T-cell (primary cell): ENCODE measurements around the gene TAOK3. TPM values are rescaled to one million over a fixed set of nuclear protein-coding genes. Genes with fewer than 3 reads are reported as not detected.

Experiments
- ATAC-seq, 4 experiments: fragments of 200-7000 bp in 3 of 4; fragments of 150-1000 bp in 1 of 4; cut with Tn5 transposase; replicated peaks in 1 of 4; 1 replicate in 3 of 4; 2 replicates in 1 of 4; pipeline ENCODE4 v1.10.0; 2021; ENCODE audit warnings: moderate library complexity in 3 of 4, mild to moderate bottlenecking in 2 of 4, moderate number of reproducible peaks in 1 of 4
- CTCF ChIA-PET, 2 donors: fragments of 300-600 bp; sonication (Branson Sonifier 250); formaldehyde crosslinking; loops; one replicate each; lab custom pipeline; 2022; ENCODE audit warnings: antibody characterized with exemption in 2 of 2; lab: Charles Lee
- POLR2A ChIA-PET, 2 donors: fragments of 300-600 bp; sonication (Branson Sonifier 250); formaldehyde crosslinking; loops; one replicate each; lab custom pipeline; 2022; ENCODE audit warnings: antibody characterized with exemption in 2 of 2; lab: Charles Lee
- DNase-seq, 35 experiments: peaks; one replicate each; pipeline versions ENCODE4 v3.0.0 to v3.0.0-alpha.2; 2013 to 2023
- H3K27ac ChIP-seq: one replicate; pipeline ENCODE4 v1.5.1; 2013; ENCODE audit warnings: low read length
- H3K27me3 ChIP-seq, 2 experiments: replicated peaks in 1 of 2; 1 replicate in 1 of 2; 2 replicates in 1 of 2; pipeline versions ENCODE4 v1.6.1 to v1.7.0; 2013; ENCODE audit warnings: low read length in 1 of 2, mixed read lengths in 1 of 2; ENCODE audit not compliant: control insufficient read depth in 2 of 2, insufficient read depth in 2 of 2; ENCODE audit errors: extremely low read depth in 1 of 2
- H3K36me3 ChIP-seq, 2 donors: 1 replicate in 1 of 2; 2 replicates in 1 of 2; pipeline versions ENCODE4 v1.6.1 to v1.7.0; 2013; ENCODE audit warnings: low read length in 1 of 2; ENCODE audit not compliant: control insufficient read depth in 2 of 2, insufficient read depth in 1 of 2; ENCODE audit errors: extremely low read depth in 1 of 2
- H3K4me1 ChIP-seq, 2 experiments: 1 replicate in 1 of 2; 2 replicates in 1 of 2; pipeline versions ENCODE4 v1.6.1 to v1.7.0; 2013; ENCODE audit warnings: low read length in 2 of 2, mixed read lengths in 1 of 2; ENCODE audit not compliant: insufficient read depth in 2 of 2, control insufficient read depth in 1 of 2; ENCODE audit errors: extremely low read depth in 1 of 2
- H3K4me3 ChIP-seq, 2 donors: 1 replicate in 1 of 2; 2 replicates in 1 of 2; pipeline versions ENCODE4 v1.5.1 to v1.7.0; 2013; ENCODE audit warnings: mild to moderate bottlenecking in 2 of 2, low read length in 1 of 2, moderate library complexity in 1 of 2; ENCODE audit not compliant: control insufficient read depth in 1 of 2; ENCODE audit errors: extremely low read depth in 1 of 2
- H3K9me3 ChIP-seq: 2 replicates; pipeline ENCODE4 v1.7.0; 2013
- H3K27ac Mint-ChIP-seq, 2 donors: one replicate each; pipeline ENCODE4 v1.8.0; 2020 to 2021; ENCODE audit warnings: mild to moderate bottlenecking in 2 of 2, mixed read lengths in 2 of 2
- H3K27me3 Mint-ChIP-seq, 2 donors: one replicate each; pipeline ENCODE4 v1.8.0; 2021 to 2022; ENCODE audit warnings: mixed read lengths in 2 of 2
- H3K36me3 Mint-ChIP-seq: one replicate; pipeline ENCODE4 v1.8.0; 2021; ENCODE audit warnings: mixed read lengths
- H3K4me1 Mint-ChIP-seq, 3 donors: one replicate each; pipeline ENCODE4 v1.8.0; 2020 to 2022; ENCODE audit warnings: mixed read lengths in 3 of 3, mild to moderate bottlenecking in 1 of 3
- H3K4me3 Mint-ChIP-seq, 3 donors: one replicate each; pipeline ENCODE4 v1.8.0; 2020 to 2022; ENCODE audit warnings: mild to moderate bottlenecking in 3 of 3, mixed read lengths in 3 of 3, moderate library complexity in 3 of 3
- H3K9me3 Mint-ChIP-seq, 3 donors: one replicate each; pipeline ENCODE4 v1.8.0; 2020 to 2022; ENCODE audit warnings: mixed read lengths in 3 of 3
- WGBS: methylation state at CpG from one replicate; pipeline ENCODE4 v1.1.5; 2013; ENCODE audit warnings: missing lambda C conversion rate; ENCODE audit not compliant: insufficient coverage; 5-methylcytosine and 5-hydroxymethylcytosine counted together
- total RNA-seq, 35 experiments: library from RNA in 6 of 35; stranded (reverse) in 6 of 35; fragments of 120-200 nt in 1 of 35; gene quantifications; one replicate each; pipeline versions ENCODE4 v1.2.1 to v1.2.4 and lab custom pipeline; 2013 to 2026

Gene TAOK3
- total RNA-seq, 5 donors from 2014 or later (not counting 1 experiment from before 2014, with no cell fraction given) = 58.7 to 93.6 (median 67.4) TPM

DNA sequence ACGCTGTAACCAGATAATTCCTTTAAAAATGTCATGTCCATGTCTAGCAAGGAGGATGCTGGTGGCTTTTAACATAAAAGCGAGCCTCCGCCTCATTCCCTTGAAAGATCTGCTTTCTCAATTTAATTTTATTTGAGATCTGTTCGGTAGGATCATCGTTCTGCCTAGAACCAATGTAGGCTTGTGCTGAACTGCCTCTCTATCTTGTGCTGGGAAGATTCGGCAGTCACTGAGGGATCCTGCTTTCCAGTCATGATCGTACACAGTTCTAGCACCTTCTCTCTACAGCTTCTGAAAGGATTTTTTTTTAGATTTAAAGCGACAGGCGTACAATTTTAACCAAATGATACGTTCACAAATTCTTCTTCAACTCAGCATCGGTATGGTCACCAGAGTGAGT, 182.4 kb downstream of the TAOK3 start:
- Histone ChIP-seq H3K36me3 (peaks cover 4 to 59% of the 10 kb centered on the region in 2 donors), H3K4me3 (no peak overlapping the region), H3K27ac (no peak overlapping the region), H3K4me1 (no peaks in the 10 kb centered on the region), H3K27me3 (no peaks in the 10 kb centered on the region), H3K9me3 (no peaks in the 10 kb centered on the region)
- Mint-ChIP-seq H3K27ac (no peak overlapping the region), H3K4me1 (peaks cover 6 to 16% (median 11%) of the 10 kb centered on the region in 3 donors), H3K4me3 (no peak overlapping the region), H3K27me3 (no peaks in the 10 kb centered on the region), H3K36me3 (peaks cover 24% of the 10 kb centered on the region), H3K9me3 (no peaks in the 10 kb centered on the region)
- ChIA-PET POLR2A (no interaction called here), CTCF (interaction anchor here in 1 of 2 donors (0.7 kb wide), 1 partner anchor 16 kb away, joined by 4 read pairs; no protein-coding TSS in a partner anchor)
- DNase-seq (no peak), ATAC-seq (no peak)
- WGBS = 94% methylated on average over 5 of the region's 11 CpGs

DNA sequence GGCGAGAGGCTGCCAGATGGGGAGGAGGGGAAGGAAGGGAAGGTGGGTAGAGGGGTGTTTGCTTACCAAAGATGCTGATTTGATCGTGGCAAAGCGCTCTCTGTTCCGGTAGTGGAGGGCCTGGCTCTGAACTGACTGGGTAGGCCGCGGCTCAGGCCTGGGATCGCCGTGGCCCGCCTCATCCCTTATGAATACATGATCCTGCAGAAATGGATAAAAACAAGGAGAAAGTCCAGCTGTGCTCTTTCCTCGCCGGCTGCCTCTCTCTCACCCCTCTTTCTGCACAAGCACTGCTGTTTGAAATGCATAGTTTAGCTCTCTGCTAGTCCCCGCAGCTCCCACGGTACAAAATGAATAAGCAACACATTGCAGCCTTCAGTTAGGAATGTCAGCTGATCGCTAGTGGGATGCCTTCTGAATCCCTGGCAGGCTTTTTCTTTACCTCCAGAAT, 182.9 kb downstream of the TAOK3 start:
- CTCF ChIA-PET = no interaction called here
- H3K9me3 ChIP-seq = no peaks in the 10 kb centered on the region
- H3K4me3 Mint-ChIP-seq = no peak overlapping the region
- no peak overlapping the region for H3K27ac Mint-ChIP-seq
- peaks cover 6 to 16% (median 11%) of the 10 kb centered on the region in 3 donors for H3K4me1 Mint-ChIP-seq
- no peaks in the 10 kb centered on the region for H3K4me1 ChIP-seq
- H3K9me3 Mint-ChIP-seq = no peaks in the 10 kb centered on the region
- no peaks in the 10 kb centered on the region for H3K27me3 Mint-ChIP-seq
- peaks cover 2 to 55% of the 10 kb centered on the region in 2 donors for H3K36me3 ChIP-seq
- POLR2A ChIA-PET = no interaction called here
- H3K36me3 Mint-ChIP-seq = peaks cover 23% of the 10 kb centered on the region
- no peak for ATAC-seq
- no peak for DNase-seq
- H3K4me3 ChIP-seq = no peak overlapping the region
- WGBS = 97% methylated on average over 10 of the region's 14 CpGs
- no peaks in the 10 kb centered on the region for H3K27me3 ChIP-seq
- H3K27ac ChIP-seq = no peak overlapping the region

DNA sequence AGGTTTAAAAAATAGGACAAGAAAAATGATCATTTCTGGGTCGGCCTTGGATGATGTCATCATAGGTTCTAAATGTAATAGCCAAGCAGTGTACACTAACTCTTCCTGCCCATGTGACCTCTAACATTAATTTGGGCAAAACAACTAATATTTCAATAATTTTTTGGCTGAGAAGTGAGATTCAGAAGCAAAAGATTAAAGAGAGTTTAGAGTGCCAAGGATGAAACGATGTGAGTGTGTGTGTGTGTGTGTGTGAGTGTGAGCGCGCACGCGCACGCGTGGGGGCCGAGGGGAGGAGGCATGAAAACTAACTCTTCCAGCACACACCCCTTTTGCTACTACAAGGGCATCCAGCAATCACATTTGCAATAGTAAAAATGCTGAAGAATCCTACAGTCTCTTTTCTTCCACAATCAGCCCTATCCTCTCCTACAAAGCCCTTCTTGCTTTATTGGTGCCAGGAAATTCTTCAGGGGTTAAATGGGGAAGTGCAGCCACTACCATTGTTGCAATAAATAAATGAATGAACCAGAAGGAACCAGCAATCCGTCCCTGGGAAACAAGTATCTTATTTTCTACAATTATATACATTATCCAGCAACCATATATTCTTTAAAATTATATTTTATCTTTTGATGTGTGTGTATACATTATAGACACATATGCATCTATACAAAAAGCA, 183.9 kb downstream of the TAOK3 start:
- Histone ChIP-seq H3K4me1 (no peaks in the 10 kb centered on the region), H3K27ac (no peak overlapping the region), H3K27me3 (no peaks in the 10 kb centered on the region), H3K9me3 (no peaks in the 10 kb centered on the region), H3K36me3 (peaks cover 0 to 51% of the 10 kb centered on the region in 2 donors), H3K4me3 (no peak overlapping the region)
- Mint-ChIP-seq H3K9me3 (no peaks in the 10 kb centered on the region), H3K27ac (peak overlapping the region in 1 of 2 donors; percentile 48), H3K4me1 (peaks cover 6 to 16% (median 11%) of the 10 kb centered on the region in 3 donors), H3K36me3 (peaks cover 19% of the 10 kb centered on the region), H3K27me3 (no peaks in the 10 kb centered on the region), H3K4me3 (no peak overlapping the region)
- no peak for DNase-seq
- no CpG with 5 or more reads among the region's 10 CpGs for WGBS
- POLR2A ChIA-PET = no interaction called here
- CTCF ChIA-PET = interaction anchor here in 1 of 2 donors (0.6 kb wide), 1 partner anchor 224 kb away, joined by 3 read pairs; no protein-coding TSS in a partner anchor
- ATAC-seq = no peak

DNA sequence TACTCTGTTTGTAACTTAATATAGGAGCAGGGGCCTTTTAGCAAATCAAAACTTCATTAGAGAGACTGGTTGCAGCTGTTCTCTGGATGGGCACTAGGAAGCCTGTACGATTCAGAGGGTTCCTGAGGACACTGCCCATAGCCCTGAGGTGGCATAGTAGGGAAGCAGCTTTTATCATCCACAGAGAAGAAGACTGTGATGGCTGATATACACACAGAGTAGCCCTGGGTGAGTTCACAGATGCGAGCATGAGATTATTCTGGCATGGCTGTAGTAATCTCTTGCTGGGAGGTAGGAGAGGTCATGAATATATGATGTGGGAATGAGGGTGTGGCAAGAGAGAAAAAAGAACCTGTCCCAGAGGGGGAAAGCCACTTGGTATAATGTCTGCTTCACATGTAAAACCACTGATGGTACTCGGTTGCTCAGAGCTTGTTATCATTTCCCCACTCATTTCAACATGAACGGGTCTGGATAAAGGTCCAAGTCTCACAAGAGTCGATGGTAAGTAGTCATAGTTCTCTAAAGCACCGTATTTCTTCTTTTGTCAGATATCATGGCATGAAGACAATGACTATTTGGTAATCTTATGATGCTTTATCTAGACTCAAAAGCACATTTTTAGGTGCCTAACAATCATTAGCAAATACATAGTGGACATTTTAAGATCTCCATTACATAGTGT, 184.8 kb downstream of the TAOK3 start:
- Histone ChIP-seq H3K27me3 (no peaks in the 10 kb centered on the region), H3K27ac (no peak overlapping the region), H3K4me3 (no peak overlapping the region), H3K4me1 (no peaks in the 10 kb centered on the region), H3K9me3 (no peaks in the 10 kb centered on the region), H3K36me3 (peaks cover 0 to 42% of the 10 kb centered on the region in 2 donors)
- Mint-ChIP-seq H3K9me3 (no peaks in the 10 kb centered on the region), H3K27ac (peak overlapping the region; percentile 66), H3K27me3 (no peaks in the 10 kb centered on the region), H3K36me3 (peaks cover 19% of the 10 kb centered on the region), H3K4me3 (no peak overlapping the region), H3K4me1 (peaks cover 10 to 18% (median 15%) of the 10 kb centered on the region in 3 donors)
- CTCF ChIA-PET = interaction anchor here in 1 of 2 donors (0.6 kb wide), 1 partner anchor 1280 kb away, joined by 3 read pairs; no protein-coding TSS in a partner anchor
- ATAC-seq = no peak
- no peak for DNase-seq
- WGBS = 100% methylated on average over 2 of the region's 6 CpGs
- POLR2A ChIA-PET = no interaction called here

- CTCF ChIA-PET = no interaction called here
- peaks cover 0 to 42% of the 10 kb centered on the region in 2 donors for H3K36me3 ChIP-seq
- H3K4me1 ChIP-seq = peaks cover 0 to 3% of the 10 kb centered on the region in 2 experiments
- POLR2A ChIA-PET = no interaction called here
- H3K27me3 Mint-ChIP-seq = no peaks in the 10 kb centered on the region
- no CpG with 5 or more reads among the region's 5 CpGs for WGBS
- H3K9me3 Mint-ChIP-seq = no peaks in the 10 kb centered on the region
- no peak overlapping the region for H3K4me3 Mint-ChIP-seq
- H3K4me3 ChIP-seq = no peak overlapping the region
- no peak for ATAC-seq
- H3K4me1 Mint-ChIP-seq = peaks cover 24 to 25% (median 24%) of the 10 kb centered on the region in 3 donors
- no peaks in the 10 kb centered on the region for H3K27me3 ChIP-seq
- no peak for DNase-seq
- no peak overlapping the region for H3K27ac ChIP-seq
- peaks cover 27% of the 10 kb centered on the region for H3K36me3 Mint-ChIP-seq
- no peaks in the 10 kb centered on the region for H3K9me3 ChIP-seq
- H3K27ac Mint-ChIP-seq = peak overlapping the region; percentile 30 to 51
Observed at GRCh38 chr12:118185602-118186397, 186.9 kb downstream of the TAOK3 start.

DNA sequence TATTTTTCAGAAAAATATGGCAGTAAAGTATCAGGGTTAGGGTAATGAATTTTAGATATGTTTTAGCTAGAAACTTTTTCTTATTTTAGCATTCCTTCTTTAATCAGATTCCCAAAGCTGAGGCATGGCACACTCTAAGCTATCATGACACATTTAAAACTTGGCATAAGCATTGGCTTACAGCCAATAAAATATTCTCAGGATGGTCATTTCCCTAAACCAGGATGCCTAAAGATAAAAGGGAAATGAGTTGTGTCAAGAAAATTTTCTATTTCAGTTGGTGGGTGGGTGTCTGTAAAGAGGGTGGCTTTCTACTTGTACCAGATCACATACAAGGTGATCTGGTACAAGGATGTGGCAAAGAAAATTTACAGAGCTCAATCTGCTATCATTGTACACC, 189.0 kb downstream of the TAOK3 start:
- Mint-ChIP-seq H3K36me3 (peaks cover 28% of the 10 kb centered on the region), H3K4me1 (peaks cover 18 to 25% (median 24%) of the 10 kb centered on the region in 3 donors), H3K27ac (peak overlapping the region in 1 of 2 donors; percentile 28), H3K4me3 (no peak overlapping the region), H3K27me3 (no peaks in the 10 kb centered on the region), H3K9me3 (no peaks in the 10 kb centered on the region)
- no peaks in the 10 kb centered on the region for H3K9me3 ChIP-seq
- POLR2A ChIA-PET = interaction anchor here in 1 of 2 donors (0.5 kb wide), 1 partner anchor 66 kb away, joined by 3 read pairs; no protein-coding TSS in a partner anchor
- no peak overlapping the region for H3K4me3 ChIP-seq
- peaks cover 0 to 3% of the 10 kb centered on the region in 2 experiments for H3K4me1 ChIP-seq
- H3K27ac ChIP-seq = no peak overlapping the region
- no peaks in the 10 kb centered on the region for H3K27me3 ChIP-seq
- peaks cover 0 to 40% of the 10 kb centered on the region in 2 donors for H3K36me3 ChIP-seq
- ATAC-seq (no peak), DNase-seq (no peak)
- CTCF ChIA-PET = interaction anchor here (0.8 to 2.7 kb wide), 7 partner anchors 8 to 192 kb away, joined by 3 to 15 read pairs (median 4); partner anchors contain the start of genes PEBP1 (in 1 of the 2), SUDS3 (in 1 of the 2) and TAOK3 (in 1 of the 2)
